HepG2 (cell line): ENCODE data around the gene UNC93A. TPM values are rescaled to one million over a fixed set of nuclear protein-coding genes. Genes with fewer than 3 reads are reported as not detected.

Experiments
- BRD4 ChIP-seq: sonication (generic); formaldehyde crosslinking; IDR thresholded peaks from 2 replicates; pipeline ENCODE4 v1.4.0; 2020; ENCODE audit warnings: missing genetic modification reagents
- CBFB ChIP-seq: sonication (generic); formaldehyde crosslinking; IDR thresholded peaks from 2 replicates; pipeline ENCODE4 v1.4.0; 2020; ENCODE audit warnings: missing genetic modification reagents
- CC2D1A ChIP-seq: sonication (generic); formaldehyde crosslinking; IDR thresholded peaks from 2 replicates; pipeline ENCODE4 v1.8.1; 2023; ENCODE audit warnings: mild to moderate bottlenecking, missing genetic modification reagents
- CREB1 ChIP-seq, 2 experiments: fragments of 450-650 bp in 1 of 2; IDR thresholded peaks; 2 replicates each; pipeline ENCODE4 v1.6.1; 2016 to 2017; ENCODE audit warnings: control low read depth in 1 of 2, mild to moderate bottlenecking in 1 of 2, missing compliant biosample characterization in 1 of 2, missing genetic modification characterization in 1 of 2
- FOXA3 ChIP-seq: IDR thresholded peaks from 2 replicates; pipeline ENCODE4 v1.6.1; 2016; ENCODE audit warnings: missing genetic modification reagents, missing compliant biosample characterization
- GLI4 ChIP-seq: sonication (generic); formaldehyde crosslinking; IDR thresholded peaks from 2 replicates; pipeline ENCODE4 v1.5.1; 2020; ENCODE audit warnings: missing genetic modification reagents, mild to moderate bottlenecking, moderate library complexity, borderline replicate concordance
- IKZF4 ChIP-seq: sonication (generic); formaldehyde crosslinking; IDR thresholded peaks from 2 replicates; pipeline ENCODE4 v1.5.1; 2020; ENCODE audit warnings: borderline replicate concordance, mild to moderate bottlenecking, low read depth, missing genetic modification reagents; ENCODE audit errors: not compliant biosample characterization
- KLF6 ChIP-seq: IDR thresholded peaks from 2 replicates; pipeline ENCODE4 v1.8.0; 2016; ENCODE audit warnings: missing biosample characterization, missing genetic modification reagents
- MAFG ChIP-seq: sonication (generic); formaldehyde crosslinking; IDR thresholded peaks from 2 replicates; pipeline ENCODE4 v1.5.1; 2020; ENCODE audit warnings: mild to moderate bottlenecking, missing genetic modification reagents
- MAFK ChIP-seq, 2 experiments: IDR thresholded peaks in 1 of 2; conservative IDR thresholded peaks in 1 of 2; 2 replicates each; pipeline ENCODE4 v1.6.1; 2011; ENCODE audit warnings: improper control_type of control experiment in 2 of 2, low read length in 2 of 2
- MLLT10 ChIP-seq: sonication (generic); formaldehyde crosslinking; IDR thresholded peaks from 2 replicates; pipeline ENCODE4 v1.4.0; 2020; ENCODE audit warnings: missing genetic modification reagents
- NCOA1 ChIP-seq: sonication (generic); formaldehyde crosslinking; IDR thresholded peaks from 2 replicates; pipeline ENCODE4 v1.9.0; 2021; ENCODE audit warnings: missing genetic modification reagents
- NR3C1 ChIP-seq: sonication (generic); formaldehyde crosslinking; IDR thresholded peaks from 2 replicates; pipeline ENCODE4 v1.4.0; 2020; ENCODE audit warnings: missing genetic modification reagents
- TEAD3 ChIP-seq: optimal IDR thresholded peaks from 2 replicates; pipeline ENCODE3; 2016; ENCODE audit warnings: borderline replicate concordance
- YEATS4 ChIP-seq: sonication (generic); formaldehyde crosslinking; IDR thresholded peaks from 2 replicates; pipeline ENCODE4 v1.4.0; 2020; ENCODE audit warnings: missing genetic modification reagents, borderline replicate concordance
- ZBTB10 ChIP-seq: sonication (generic); formaldehyde crosslinking; IDR thresholded peaks from 2 replicates; pipeline ENCODE4 v1.4.0; 2020; ENCODE audit warnings: missing genetic modification reagents, borderline replicate concordance
- ZC3H13 ChIP-seq: sonication (generic); formaldehyde crosslinking; IDR thresholded peaks from 2 replicates; pipeline ENCODE4 v1.8.1; 2023; ENCODE audit warnings: mild to moderate bottlenecking, missing genetic modification reagents, moderate library complexity
- ZNF10 ChIP-seq: sonication (generic); formaldehyde crosslinking; IDR thresholded peaks from 2 replicates; pipeline ENCODE4 v1.4.0; 2020; ENCODE audit warnings: mild to moderate bottlenecking, low read depth, missing genetic modification reagents, borderline replicate concordance
- ZNF33A ChIP-seq: sonication (generic); formaldehyde crosslinking; IDR thresholded peaks from 2 replicates; pipeline ENCODE4 v1.5.1; 2020; ENCODE audit warnings: missing genetic modification reagents, mild to moderate bottlenecking, moderate library complexity, borderline replicate concordance
- ZNF678 ChIP-seq: sonication (generic); formaldehyde crosslinking; IDR thresholded peaks from 2 replicates; pipeline ENCODE4 v1.4.0; 2020; ENCODE audit warnings: mild to moderate bottlenecking, missing genetic modification reagents
- polyA plus RNA-seq, 8 experiments: library from polyadenylated mRNA; depleted of rRNA in 3 of 8; stranded (reverse) in 7 of 8; unstranded in 1 of 8; fragments of >200 nt; fragmentation: Illumina TruSeq in 4 of 8; extraction: Trizol in 4 of 8; gene quantifications; 2 replicates each; pipeline versions ENCODE4 v1.2.1 to v1.2.3, GENCODE V29; 2011 to 2016; ENCODE audit warnings: low read depth in 4 of 8, missing spikeins in 1 of 8, mixed read lengths in 1 of 8; ENCODE audit not compliant: insufficient read depth in 1 of 8
- total RNA-seq, 5 experiments: library from RNA; depleted of rRNA; stranded (reverse); fragments of >200 nt; fragmentation: Illumina TruSeq; extraction: Trizol; gene quantifications; 2 replicates each; pipeline ENCODE4 v1.2.3, GENCODE V29; 2016; ENCODE audit warnings: low read depth in 1 of 5
- TF ChIP-seq, protein P1 (sequence below): sonication (generic); formaldehyde crosslinking; IDR thresholded peaks from 2 replicates; pipeline ENCODE4 v1.9.0; 2022; ENCODE audit warnings: missing genetic modification reagents, mild to moderate bottlenecking, borderline replicate concordance
- TF ChIP-seq, protein P2 (sequence below): sonication (generic); formaldehyde crosslinking; IDR thresholded peaks from 2 replicates; pipeline ENCODE4 v1.4.0; 2020; ENCODE audit warnings: mild to moderate bottlenecking, missing genetic modification reagents
- TF ChIP-seq, protein P3 (sequence below): IDR thresholded peaks from 2 replicates; pipeline ENCODE4 v1.6.1; 2016; ENCODE audit warnings: low read depth, control low read depth

UNC93A gene
- total and polyA plus RNA-seq, 2 of the 13 experiments (the other 11 are each of a cell fraction or from before 2014, with no cell fraction given) = 11.0 to 42.7 TPM

DNA sequence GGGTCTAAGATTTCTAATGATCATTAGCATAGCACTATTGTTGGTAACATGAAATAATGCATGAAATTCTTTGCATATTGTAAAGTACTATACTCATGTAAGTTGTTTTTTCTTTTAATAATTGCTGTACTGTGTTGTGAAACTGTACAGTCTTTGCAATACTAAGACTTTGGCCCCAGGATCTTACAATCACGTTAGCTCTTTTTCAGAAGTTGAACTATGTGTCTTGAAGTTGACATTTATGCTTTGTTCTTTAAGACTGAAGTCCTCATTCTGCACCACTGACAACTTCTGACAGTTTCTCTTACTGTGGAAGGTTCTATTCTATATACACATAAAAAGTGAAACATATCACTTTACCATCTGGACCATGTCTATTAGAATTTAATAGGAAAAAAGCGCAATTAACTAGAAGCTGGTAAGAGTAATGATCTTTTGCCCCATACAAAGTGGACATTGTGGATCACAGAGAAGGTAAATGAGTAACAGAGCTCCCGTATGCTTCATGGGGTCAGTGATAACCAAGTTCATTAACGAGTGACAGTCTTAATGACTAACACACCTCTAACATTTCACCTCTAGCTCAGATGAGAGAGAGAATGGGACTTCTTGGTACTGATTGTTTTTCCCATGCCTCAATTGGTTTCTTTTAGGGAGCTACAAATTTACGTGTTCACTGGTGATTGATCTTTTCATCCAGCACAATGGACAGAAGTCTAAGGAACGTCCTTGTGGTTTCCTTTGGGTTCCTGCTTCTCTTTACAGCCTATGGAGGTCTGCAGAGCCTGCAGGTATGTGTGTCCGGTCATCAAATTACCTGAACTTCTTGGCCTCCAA, at the start of gene UNC93A (continued):
- TF ChIP-seq, protein P1, sequence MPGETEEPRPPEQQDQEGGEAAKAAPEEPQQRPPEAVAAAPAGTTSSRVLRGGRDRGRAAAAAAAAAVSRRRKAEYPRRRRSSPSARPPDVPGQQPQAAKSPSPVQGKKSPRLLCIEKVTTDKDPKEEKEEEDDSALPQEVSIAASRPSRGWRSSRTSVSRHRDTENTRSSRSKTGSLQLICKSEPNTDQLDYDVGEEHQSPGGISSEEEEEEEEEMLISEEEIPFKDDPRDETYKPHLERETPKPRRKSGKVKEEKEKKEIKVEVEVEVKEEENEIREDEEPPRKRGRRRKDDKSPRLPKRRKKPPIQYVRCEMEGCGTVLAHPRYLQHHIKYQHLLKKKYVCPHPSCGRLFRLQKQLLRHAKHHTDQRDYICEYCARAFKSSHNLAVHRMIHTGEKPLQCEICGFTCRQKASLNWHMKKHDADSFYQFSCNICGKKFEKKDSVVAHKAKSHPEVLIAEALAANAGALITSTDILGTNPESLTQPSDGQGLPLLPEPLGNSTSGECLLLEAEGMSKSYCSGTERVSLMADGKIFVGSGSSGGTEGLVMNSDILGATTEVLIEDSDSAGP = no peak
- TF ChIP-seq NR3C1 (CRISPR knock-in tag) (no peak), TEAD3 (CRISPR knock-in tag) (no peak), BRD4 (CRISPR knock-in tag) (no peak; the same call in 1 of the 2 replicates), CC2D1A (CRISPR knock-in tag) (no peak), MAFK (conservative IDR thresholded peaks at IDR 0.05 in 1 of 2, IDR thresholded peaks at IDR 0.05 in 1 of 2; ENCODE audit: low read length in 2 of 2) (no peak), IKZF4 (CRISPR knock-in tag) (no peak), YEATS4 (peak; percentile 70; the same call in 1 of the 2 replicates), CREB1 (IDR thresholded peaks at IDR 0.05) (no peak), CREB1 (CRISPR knock-in tag; IDR thresholded peaks at IDR 0.05) (no peak; the same call in 1 of the 2 replicates), KLF6 (CRISPR knock-in tag) (no peak), FOXA3 (CRISPR knock-in tag) (no peak), ZNF33A (no peak), CBFB (CRISPR knock-in tag) (no peak), ZBTB10 (no peak), ZNF10 (CRISPR knock-in tag) (no peak), ZC3H13 (no peak), NCOA1 (CRISPR knock-in tag) (no peak), MAFG (CRISPR knock-in tag) (no peak), GLI4 (CRISPR knock-in tag) (no peak), MLLT10 (CRISPR knock-in tag) (no peak), ZNF678 (CRISPR knock-in tag) (no peak)
- TF ChIP-seq, protein P2, sequence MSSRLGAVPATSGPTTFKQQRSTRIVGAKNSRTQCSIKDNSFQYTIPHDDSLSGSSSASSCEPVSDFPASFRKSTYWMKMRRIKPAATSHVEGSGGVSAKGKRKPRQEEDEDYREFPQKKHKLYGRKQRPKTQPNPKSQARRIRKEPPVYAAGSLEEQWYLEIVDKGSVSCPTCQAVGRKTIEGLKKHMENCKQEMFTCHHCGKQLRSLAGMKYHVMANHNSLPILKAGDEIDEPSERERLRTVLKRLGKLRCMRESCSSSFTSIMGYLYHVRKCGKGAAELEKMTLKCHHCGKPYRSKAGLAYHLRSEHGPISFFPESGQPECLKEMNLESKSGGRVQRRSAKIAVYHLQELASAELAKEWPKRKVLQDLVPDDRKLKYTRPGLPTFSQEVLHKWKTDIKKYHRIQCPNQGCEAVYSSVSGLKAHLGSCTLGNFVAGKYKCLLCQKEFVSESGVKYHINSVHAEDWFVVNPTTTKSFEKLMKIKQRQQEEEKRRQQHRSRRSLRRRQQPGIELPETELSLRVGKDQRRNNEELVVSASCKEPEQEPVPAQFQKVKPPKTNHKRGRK (CRISPR knock-in tag) = no peak
- TF ChIP-seq, protein P3, sequence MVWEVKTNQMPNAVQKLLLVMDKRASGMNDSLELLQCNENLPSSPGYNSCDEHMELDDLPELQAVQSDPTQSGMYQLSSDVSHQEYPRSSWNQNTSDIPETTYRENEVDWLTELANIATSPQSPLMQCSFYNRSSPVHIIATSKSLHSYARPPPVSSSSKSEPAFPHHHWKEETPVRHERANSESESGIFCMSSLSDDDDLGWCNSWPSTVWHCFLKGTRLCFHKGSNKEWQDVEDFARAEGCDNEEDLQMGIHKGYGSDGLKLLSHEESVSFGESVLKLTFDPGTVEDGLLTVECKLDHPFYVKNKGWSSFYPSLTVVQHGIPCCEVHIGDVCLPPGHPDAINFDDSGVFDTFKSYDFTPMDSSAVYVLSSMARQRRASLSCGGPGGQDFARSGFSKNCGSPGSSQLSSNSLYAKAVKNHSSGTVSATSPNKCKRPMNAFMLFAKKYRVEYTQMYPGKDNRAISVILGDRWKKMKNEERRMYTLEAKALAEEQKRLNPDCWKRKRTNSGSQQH = no peak
